H1 (cell line): ENCODE results near the gene CHST3. TPM values are rescaled to one million over a fixed set of nuclear protein-coding genes. Genes with fewer than 3 reads are reported as not detected.

Experiments used
- CTCF ChIA-PET: fragments of 300-600 bp; sonication (Branson Sonifier 250); formaldehyde crosslinking; loops from one replicate; lab custom pipeline; 2021; ENCODE audit not compliant: partially characterized antibody; lab: Charles Lee
- POLR2A ChIA-PET: fragments of 300-600 bp; sonication (Branson Sonifier 250); formaldehyde crosslinking; loops from one replicate; lab custom pipeline; 2021; ENCODE audit warnings: inconsistent platforms; ENCODE audit not compliant: partially characterized antibody; lab: Charles Lee
- DNase-seq, 2 experiments: peaks; one replicate each; pipeline versions ENCODE4 v3.0.0 to v3.0.0-alpha.2; 2010 to 2022; ENCODE audit warnings: low spot score in 2 of 2, low read depth in 1 of 2, mixed read lengths in 1 of 2
- FAIRE-seq: peaks from 2 replicates; lab custom pipeline; 2011; peaks lifted over from hg19 to GRCh38; lab: Jason Lieb, UNC
- H2AFZ ChIP-seq: 2 replicates; pipeline ENCODE4 v1.8.1; 2012; ENCODE audit warnings: low read length, inconsistent platforms
- H2AK5ac ChIP-seq: 2 replicates; pipeline ENCODE4 v1.6.1; 2013; ENCODE audit warnings: low read depth, low read length
- H2BK120ac ChIP-seq: replicated peaks from 2 replicates; pipeline ENCODE3; 2013; ENCODE audit warnings: low read depth, low read length, inconsistent platforms
- H2BK12ac ChIP-seq: 2 replicates; pipeline ENCODE4 v1.6.1; 2013; ENCODE audit warnings: low read depth, low read length
- H2BK15ac ChIP-seq: 2 replicates; pipeline ENCODE4 v1.6.1; 2013; ENCODE audit warnings: low read length
- H2BK20ac ChIP-seq: 2 replicates; pipeline ENCODE4 v1.6.1; 2013; ENCODE audit warnings: low read length
- H2BK5ac ChIP-seq: 2 replicates; pipeline ENCODE4 v1.6.1; 2013; ENCODE audit warnings: low read depth, low read length
- H3K14ac ChIP-seq: 2 replicates; pipeline ENCODE4 v1.6.1; 2013; ENCODE audit warnings: inconsistent platforms; ENCODE audit not compliant: insufficient read length
- H3K18ac ChIP-seq: 2 replicates; pipeline ENCODE4 v1.6.1; 2013; ENCODE audit warnings: low read length; ENCODE audit errors: extremely low read depth
- H3K23ac ChIP-seq: 2 replicates; pipeline ENCODE4 v1.6.1; 2013; ENCODE audit warnings: inconsistent platforms; ENCODE audit not compliant: insufficient read length
- H3K23me2 ChIP-seq: 2 replicates; pipeline ENCODE4 v1.6.1; 2013; ENCODE audit warnings: low read depth, low read length
- H3K27ac ChIP-seq: 2 replicates; pipeline ENCODE4 v1.6.1; 2011; ENCODE audit warnings: low read depth, low read length, inconsistent platforms
- H3K27me3 ChIP-seq, 4 experiments: replicated peaks in 1 of 4; 1 replicate in 1 of 4; 2 replicates in 3 of 4; pipeline versions ENCODE4 v1.6.1 to v1.8.1; 2011 to 2013; ENCODE audit warnings: low read length in 3 of 4, mild to moderate bottlenecking in 3 of 4, inconsistent platforms in 2 of 4, mixed read lengths in 2 of 4, moderate library complexity in 1 of 4; ENCODE audit not compliant: control insufficient read depth in 3 of 4, insufficient read depth in 3 of 4; ENCODE audit errors: extremely low read depth in 1 of 4
- H3K36me3 ChIP-seq, 4 experiments: 2 replicates each; pipeline versions ENCODE4 v1.6.1 to v1.8.1; 2011 to 2013; ENCODE audit warnings: mild to moderate bottlenecking in 4 of 4, low read length in 3 of 4, moderate library complexity in 2 of 4, control low read depth in 1 of 4, inconsistent platforms in 1 of 4; ENCODE audit not compliant: insufficient read depth in 4 of 4, control insufficient read depth in 2 of 4
- H3K4ac ChIP-seq: replicated peaks from 2 replicates; pipeline ENCODE3; 2013; ENCODE audit warnings: low read length, low read depth, mixed read lengths, inconsistent platforms; ENCODE audit not compliant: insufficient read length
- H3K4me1 ChIP-seq, 4 experiments: replicated peaks in 1 of 4; 1 replicate in 1 of 4; 2 replicates in 3 of 4; pipeline versions ENCODE4 v1.6.1 to v1.8.1; 2011 to 2013; ENCODE audit warnings: low read length in 3 of 4, inconsistent platforms in 2 of 4, mixed read lengths in 1 of 4; ENCODE audit not compliant: insufficient read depth in 4 of 4, control insufficient read depth in 3 of 4
- H3K4me2 ChIP-seq, 2 experiments: 2 replicates each; pipeline versions ENCODE4 v1.6.1 to v1.8.1; 2011 to 2013; ENCODE audit warnings: low read depth in 2 of 2, low read length in 2 of 2, control low read depth in 1 of 2, inconsistent platforms in 1 of 2, mild to moderate bottlenecking in 1 of 2; ENCODE audit not compliant: insufficient read depth in 1 of 2
- H3K4me3 ChIP-seq, 4 experiments: fragments of 200-600, 300-600 bp in 1 of 4; sonication (generic), shearing (Covaris generic), sonication (Bioruptor Twin) in 1 of 4; 2 replicates each; pipeline versions ENCODE4 v1.5.1 to v1.8.1; 2011 to 2016; ENCODE audit warnings: low read length in 4 of 4, low read depth in 3 of 4, control low read depth in 2 of 4, inconsistent platforms in 2 of 4, mild to moderate bottlenecking in 2 of 4, mixed read lengths in 1 of 4, moderate library complexity in 1 of 4; ENCODE audit not compliant: insufficient read depth in 2 of 4; ENCODE audit errors: extremely low read depth in 1 of 4
- H3K56ac ChIP-seq: replicated peaks from 2 replicates; pipeline ENCODE3; 2013; ENCODE audit warnings: low read depth, mild to moderate bottlenecking, mixed read lengths, low read length, inconsistent platforms; ENCODE audit not compliant: insufficient read length
- H3K79me1 ChIP-seq: 2 replicates; pipeline ENCODE4 v1.6.1; 2013; ENCODE audit warnings: low read depth, low read length, control low read depth
- H3K79me2 ChIP-seq, 2 experiments: 2 replicates each; pipeline versions ENCODE4 v1.6.1 to v1.8.1; 2012 to 2013; ENCODE audit warnings: low read length in 2 of 2, mild to moderate bottlenecking in 2 of 2, inconsistent platforms in 1 of 2; ENCODE audit not compliant: insufficient read depth in 2 of 2, control insufficient read depth in 1 of 2
- H3K9ac ChIP-seq, 4 experiments: replicated peaks in 1 of 4; 1 replicate in 1 of 4; 2 replicates in 3 of 4; pipeline versions ENCODE4 v1.6.1 to v1.8.1; 2011 to 2013; ENCODE audit warnings: low read depth in 3 of 4, low read length in 3 of 4, control low read depth in 2 of 4, mild to moderate bottlenecking in 2 of 4, moderate library complexity in 2 of 4, inconsistent platforms in 1 of 4; ENCODE audit errors: extremely low read depth in 1 of 4
- H3K9me3 ChIP-seq, 2 experiments: 2 replicates each; pipeline versions ENCODE4 v1.6.1 to v1.8.1; 2012 to 2013; ENCODE audit warnings: mild to moderate bottlenecking in 2 of 2, moderate library complexity in 2 of 2, control low read depth in 1 of 2, inconsistent platforms in 1 of 2, low read depth in 1 of 2, low read length in 1 of 2, mixed read lengths in 1 of 2; ENCODE audit not compliant: insufficient read depth in 2 of 2
- H4K20me1 ChIP-seq, 2 experiments: replicated peaks in 1 of 2; 2 replicates each; pipeline versions ENCODE3 to v1.8.1; 2011 to 2013; ENCODE audit warnings: inconsistent platforms in 2 of 2, low read length in 2 of 2, mild to moderate bottlenecking in 1 of 2; ENCODE audit not compliant: insufficient read depth in 2 of 2, control insufficient read depth in 1 of 2
- H4K5ac ChIP-seq: 2 replicates; pipeline ENCODE4 v1.6.1; 2013; ENCODE audit warnings: low read length, low read depth, mixed read lengths, inconsistent platforms; ENCODE audit not compliant: insufficient read length
- H4K8ac ChIP-seq: 2 replicates; pipeline ENCODE4 v1.8.0; 2013; ENCODE audit warnings: mild to moderate bottlenecking, moderate library complexity, low read length, inconsistent platforms; ENCODE audit not compliant: insufficient read depth; ENCODE audit errors: extremely low read depth
- H4K91ac ChIP-seq: replicated peaks from 2 replicates; pipeline ENCODE3; 2013; ENCODE audit warnings: low read length, mixed read lengths, inconsistent platforms; ENCODE audit not compliant: insufficient read length
- CBX8 ChIP-seq: fragments of 300-800, 300-1000 bp; sonication (generic); IDR thresholded peaks from 2 replicates; pipeline ENCODE4 v1.7.1; 2016; ENCODE audit warnings: low read depth, low read length, borderline replicate concordance
- EP300 ChIP-seq, 2 experiments: IDR thresholded peaks; 1 replicate in 1 of 2; 2 replicates in 1 of 2; pipeline ENCODE4 v1.6.1; 2011 to 2012; ENCODE audit warnings: low read depth in 2 of 2, low read length in 2 of 2, mild to moderate bottlenecking in 2 of 2, borderline replicate concordance in 1 of 2, inconsistent platforms in 1 of 2, moderate library complexity in 1 of 2
- NRF1 ChIP-seq: IDR thresholded peaks from 2 replicates; pipeline ENCODE4 v1.6.1; 2011; ENCODE audit warnings: mild to moderate bottlenecking, low read depth, low read length, improper control_type of control experiment
- SUZ12 ChIP-seq: fragments of 200-600 bp; sonication (generic); IDR thresholded peaks from 2 replicates; pipeline ENCODE4 v1.6.1; 2012; ENCODE audit warnings: mild to moderate bottlenecking, inconsistent platforms, low read length, moderate library complexity, mixed read lengths
- YY1 ChIP-seq: IDR thresholded peaks from 2 replicates; pipeline ENCODE4 v1.6.1; 2011; ENCODE audit warnings: low read depth, mild to moderate bottlenecking, low read length
- WGBS, 2 experiments: shearing (Covaris generic) in 1 of 2; methylation state at CpG; one replicate each; pipeline versions ENCODE4 v1.1.6 to v1.1.7; 2013 to 2015; ENCODE audit warnings: low lambda C conversion rate in 2 of 2, mixed read lengths in 2 of 2, inconsistent platforms in 1 of 2, low coverage in 1 of 2, missing lambda C conversion rate in 1 of 2; ENCODE audit not compliant: insufficient replicate concordance in 2 of 2, insufficient coverage in 1 of 2, insufficient read length in 1 of 2; ENCODE audit errors: extremely low coverage in 1 of 2, missing lambda C conversion rate in 1 of 2; 5-methylcytosine and 5-hydroxymethylcytosine counted together
- polyA plus RNA-seq, 7 experiments: library from polyadenylated mRNA; depleted of rRNA in 3 of 7; stranded (reverse) in 5 of 7; unstranded in 2 of 7; fragments of >200 nt in 5 of 7; fragments of 200-250 nt in 2 of 7; gene quantifications; 1 replicate in 5 of 7; 2 replicates in 1 of 7; 4 replicates in 1 of 7; pipeline versions ENCODE4 v1.2.1 to v1.2.3, GENCODE V29; 2011 to 2013; ENCODE audit warnings: missing spikeins in 2 of 7, mixed read lengths in 2 of 7
- total RNA-seq: library from RNA; stranded (reverse); fragmentation: NEBNext Ultra II Directional; extraction: Animal tissue kit (Norgen Biotek cat#: 25700); gene quantifications from 2 replicates; pipeline ENCODE4 v1.2.1, GENCODE V29; 2021

The CHST3 gene
- total and polyA plus RNA-seq, 2 of the 8 experiments (the other 6 are each of a cell fraction or from before 2014, with no cell fraction given) = 2.0 to 5.8 TPM

GRCh38 chr10:72027498-72027897, 63.3 kb downstream of the CHST3 start:
- Histone ChIP-seq H3K4me1 (no peaks in the 10 kb centered on the region; a peak in 1 of 7 replicates), H3K4me3 (no peak overlapping the region), H3K79me2 (no peaks in the 10 kb centered on the region), H3K14ac (no peak overlapping the region), H2AFZ (no peak overlapping the region), H3K36me3 (no peaks in the 10 kb centered on the region), H2AK5ac (no peak overlapping the region), H4K8ac (no peak overlapping the region), H2BK20ac (no peak overlapping the region), H4K5ac (no peak overlapping the region), H3K23ac (no peak overlapping the region), H3K9ac (no peak overlapping the region), H2BK120ac (no peak overlapping the region), H3K27ac (no peak overlapping the region), H3K23me2 (no peaks in the 10 kb centered on the region), H2BK15ac (no peak overlapping the region), H3K9me3 (no peaks in the 10 kb centered on the region), H3K4ac (no peak overlapping the region), H3K79me1 (no peaks in the 10 kb centered on the region), H3K56ac (no peak overlapping the region), H2BK5ac (no peak overlapping the region), H3K27me3 (no peaks in the 10 kb centered on the region), H3K4me2 (no peak overlapping the region), H3K18ac (no peak overlapping the region), H4K91ac (no peak overlapping the region), H2BK12ac (no peak overlapping the region), H4K20me1 (no peaks in the 10 kb centered on the region)
- 93% methylated on average over 6 of the region's 6 CpGs; no CpG with 5 or more reads in 1 of the 2 experiments for WGBS, 2 experiments
- no peak for FAIRE-seq
- no peak for DNase-seq
- ChIA-PET CTCF (no interaction called here), POLR2A (no interaction called here)
- TF ChIP-seq EP300 (IDR thresholded peaks at IDR 0.05; ENCODE audit: borderline replicate concordance in 1 of 2, low read depth in 2 of 2, low read length in 2 of 2) = no peak
- TF ChIP-seq SUZ12 = no peak
- no peak for TF ChIP-seq YY1
- TF ChIP-seq CBX8 = no peak
- no peak for TF ChIP-seq NRF1
